Ishikawa (cell line): ENCODE results near the gene SAV1.
A peak's percentile ranks its signal among the peaks of the same experiment; 100 is the strongest.

Experiments used
- CEBPB ChIP-seq: IDR thresholded peaks from 2 replicates; pipeline ENCODE4 v1.6.1; 2012
- CREB1 ChIP-seq: IDR thresholded peaks from 2 replicates; pipeline ENCODE4 v1.6.1; 2012; ENCODE audit warnings: low read depth
- EGR1 ChIP-seq: IDR thresholded peaks from 2 replicates; pipeline ENCODE4 v1.6.1; 2012
- EP300 ChIP-seq: IDR thresholded peaks from 2 replicates; pipeline ENCODE4 v1.6.1; 2012; ENCODE audit warnings: borderline replicate concordance
- FOXM1 ChIP-seq: IDR thresholded peaks from 2 replicates; pipeline ENCODE4 v1.6.1; 2012; ENCODE audit warnings: low read depth, borderline replicate concordance
- NFIC ChIP-seq: IDR thresholded peaks from 2 replicates; pipeline ENCODE4 v1.6.1; 2012
- RAD21 ChIP-seq: IDR thresholded peaks from 2 replicates; pipeline ENCODE4 v1.6.1; 2012; ENCODE audit warnings: low read depth
- TAF1 ChIP-seq: IDR thresholded peaks from 2 replicates; pipeline ENCODE4 v1.6.1; 2012; ENCODE audit warnings: low read depth, mild to moderate bottlenecking
- TCF12 ChIP-seq: IDR thresholded peaks from 2 replicates; pipeline ENCODE4 v1.6.1; 2012; ENCODE audit warnings: low read depth
- TEAD4 ChIP-seq: IDR thresholded peaks from 2 replicates; pipeline ENCODE4 v1.6.1; 2012
- YY1 ChIP-seq: IDR thresholded peaks from 2 replicates; pipeline ENCODE4 v1.6.1; 2012; ENCODE audit warnings: low read depth
- ZBTB7A ChIP-seq: IDR thresholded peaks from 2 replicates; pipeline ENCODE4 v1.6.1; 2012; ENCODE audit warnings: low read depth
- TF ChIP-seq, protein P1 (sequence below): IDR thresholded peaks from 2 replicates; pipeline ENCODE4 v1.6.1; 2012
- TF ChIP-seq, protein P2 (sequence below): IDR thresholded peaks from 2 replicates; pipeline ENCODE4 v1.6.1; 2012
- TF ChIP-seq, protein P3 (sequence below): IDR thresholded peaks from 2 replicates; pipeline ENCODE4 v1.6.1; 2012; ENCODE audit warnings: low read depth, mild to moderate bottlenecking

Gene SAV1

DNA sequence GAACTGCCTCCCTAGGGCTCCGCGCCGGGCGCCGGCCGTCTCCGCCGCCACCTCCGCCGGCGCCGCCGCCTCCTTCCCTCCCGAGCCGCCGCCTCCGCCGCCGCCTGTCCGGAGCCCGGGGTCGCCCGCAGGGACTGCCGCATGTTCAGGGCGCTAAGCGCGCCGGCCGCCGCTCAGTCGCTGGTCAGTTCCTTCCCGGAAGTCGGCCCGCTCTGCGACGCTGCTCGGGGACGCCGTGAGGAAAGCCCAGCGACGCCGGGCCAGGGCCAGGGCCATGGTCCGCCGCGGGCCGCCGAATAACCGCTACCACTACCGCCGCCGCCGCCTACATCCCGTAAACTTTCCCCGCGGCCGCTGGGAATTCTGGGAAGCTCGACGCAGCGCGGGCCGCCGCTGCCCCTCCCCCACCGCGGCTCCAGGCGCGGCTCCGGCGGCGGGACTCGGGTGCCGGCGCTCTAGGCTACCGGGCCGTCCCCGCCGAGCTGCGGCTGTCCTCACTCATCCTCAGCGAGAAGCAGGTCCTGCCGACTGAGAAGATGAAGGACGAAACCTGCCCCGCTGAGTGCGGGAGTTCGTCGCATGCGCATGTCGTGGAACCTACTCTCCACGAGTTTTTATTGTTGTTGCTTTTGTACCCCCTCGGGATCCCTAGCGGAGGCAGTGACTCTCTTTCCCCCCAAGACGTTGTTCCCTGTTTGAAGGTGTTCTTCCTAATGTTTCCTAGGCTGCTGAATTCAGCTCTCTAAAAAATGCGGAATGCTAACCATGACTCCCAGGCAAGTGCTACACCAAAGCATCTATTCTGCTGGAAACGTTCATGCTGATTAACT lies at the start of gene SAV1:
SAV1 (minus strand) TSS at position 311 of the 830 bp plus-strand sequence. CDS start 339 bp downstream, outside the sequence.
- TF ChIP-seq TCF12 (peak; percentile 59), FOXM1 (no peak), RAD21 (no peak), ZBTB7A (peak; percentile 35; the same call in 1 of the 2 replicates), EGR1 (no peak), TAF1 (peak; percentile 71; the same call in 1 of the 2 replicates), EP300 (no peak; the same call in 1 of the 2 replicates), CREB1 (no peak), NFIC (no peak), CEBPB (no peak), TEAD4 (peak; percentile 34; the same call in 1 of the 2 replicates), YY1 (0 out of 2 replicates have a peak, but pooled peaks have one; percentile 27)
- TF ChIP-seq, protein P1, sequence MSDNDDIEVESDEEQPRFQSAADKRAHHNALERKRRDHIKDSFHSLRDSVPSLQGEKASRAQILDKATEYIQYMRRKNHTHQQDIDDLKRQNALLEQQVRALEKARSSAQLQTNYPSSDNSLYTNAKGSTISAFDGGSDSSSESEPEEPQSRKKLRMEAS: peak; percentile 51
- TF ChIP-seq, protein P2, sequence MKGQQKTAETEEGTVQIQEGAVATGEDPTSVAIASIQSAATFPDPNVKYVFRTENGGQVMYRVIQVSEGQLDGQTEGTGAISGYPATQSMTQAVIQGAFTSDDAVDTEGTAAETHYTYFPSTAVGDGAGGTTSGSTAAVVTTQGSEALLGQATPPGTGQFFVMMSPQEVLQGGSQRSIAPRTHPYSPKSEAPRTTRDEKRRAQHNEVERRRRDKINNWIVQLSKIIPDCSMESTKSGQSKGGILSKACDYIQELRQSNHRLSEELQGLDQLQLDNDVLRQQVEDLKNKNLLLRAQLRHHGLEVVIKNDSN: no peak
- TF ChIP-seq, protein P3, sequence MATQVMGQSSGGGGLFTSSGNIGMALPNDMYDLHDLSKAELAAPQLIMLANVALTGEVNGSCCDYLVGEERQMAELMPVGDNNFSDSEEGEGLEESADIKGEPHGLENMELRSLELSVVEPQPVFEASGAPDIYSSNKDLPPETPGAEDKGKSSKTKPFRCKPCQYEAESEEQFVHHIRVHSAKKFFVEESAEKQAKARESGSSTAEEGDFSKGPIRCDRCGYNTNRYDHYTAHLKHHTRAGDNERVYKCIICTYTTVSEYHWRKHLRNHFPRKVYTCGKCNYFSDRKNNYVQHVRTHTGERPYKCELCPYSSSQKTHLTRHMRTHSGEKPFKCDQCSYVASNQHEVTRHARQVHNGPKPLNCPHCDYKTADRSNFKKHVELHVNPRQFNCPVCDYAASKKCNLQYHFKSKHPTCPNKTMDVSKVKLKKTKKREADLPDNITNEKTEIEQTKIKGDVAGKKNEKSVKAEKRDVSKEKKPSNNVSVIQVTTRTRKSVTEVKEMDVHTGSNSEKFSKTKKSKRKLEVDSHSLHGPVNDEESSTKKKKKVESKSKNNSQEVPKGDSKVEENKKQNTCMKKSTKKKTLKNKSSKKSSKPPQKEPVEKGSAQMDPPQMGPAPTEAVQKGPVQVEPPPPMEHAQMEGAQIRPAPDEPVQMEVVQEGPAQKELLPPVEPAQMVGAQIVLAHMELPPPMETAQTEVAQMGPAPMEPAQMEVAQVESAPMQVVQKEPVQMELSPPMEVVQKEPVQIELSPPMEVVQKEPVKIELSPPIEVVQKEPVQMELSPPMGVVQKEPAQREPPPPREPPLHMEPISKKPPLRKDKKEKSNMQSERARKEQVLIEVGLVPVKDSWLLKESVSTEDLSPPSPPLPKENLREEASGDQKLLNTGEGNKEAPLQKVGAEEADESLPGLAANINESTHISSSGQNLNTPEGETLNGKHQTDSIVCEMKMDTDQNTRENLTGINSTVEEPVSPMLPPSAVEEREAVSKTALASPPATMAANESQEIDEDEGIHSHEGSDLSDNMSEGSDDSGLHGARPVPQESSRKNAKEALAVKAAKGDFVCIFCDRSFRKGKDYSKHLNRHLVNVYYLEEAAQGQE: no peak

DNA sequence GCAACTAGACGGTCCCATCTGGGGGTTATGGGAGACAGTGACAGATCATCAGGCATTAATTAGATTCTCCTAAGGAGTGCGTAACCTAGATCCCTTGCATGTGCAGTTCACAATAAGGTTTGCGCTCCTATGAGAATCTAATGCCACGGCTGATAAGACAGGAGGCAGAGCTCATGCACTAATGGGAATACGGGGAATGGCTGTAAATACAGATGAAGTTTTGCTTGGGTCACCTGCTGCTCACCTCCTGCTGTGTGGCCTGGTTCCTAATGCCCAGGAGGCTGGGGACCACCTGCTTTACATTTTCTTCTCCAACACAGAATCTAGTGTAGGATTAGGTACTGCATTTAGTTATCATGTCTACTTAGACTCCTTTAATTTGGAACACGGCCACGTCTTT lies 49.7 kb upstream of the SAV1 start:
- TF ChIP-seq, protein P2: no peak
- no peak for TF ChIP-seq EGR1
- no peak for TF ChIP-seq TCF12
- TF ChIP-seq FOXM1: no peak
- no peak for TF ChIP-seq TEAD4
- TF ChIP-seq TAF1: no peak
- TF ChIP-seq CEBPB: no peak
- no peak for TF ChIP-seq YY1
- TF ChIP-seq, protein P1: no peak
- no peak for TF ChIP-seq RAD21
- TF ChIP-seq, protein P3: no peak
- no peak for TF ChIP-seq ZBTB7A
- no peak for TF ChIP-seq EP300

DNA sequence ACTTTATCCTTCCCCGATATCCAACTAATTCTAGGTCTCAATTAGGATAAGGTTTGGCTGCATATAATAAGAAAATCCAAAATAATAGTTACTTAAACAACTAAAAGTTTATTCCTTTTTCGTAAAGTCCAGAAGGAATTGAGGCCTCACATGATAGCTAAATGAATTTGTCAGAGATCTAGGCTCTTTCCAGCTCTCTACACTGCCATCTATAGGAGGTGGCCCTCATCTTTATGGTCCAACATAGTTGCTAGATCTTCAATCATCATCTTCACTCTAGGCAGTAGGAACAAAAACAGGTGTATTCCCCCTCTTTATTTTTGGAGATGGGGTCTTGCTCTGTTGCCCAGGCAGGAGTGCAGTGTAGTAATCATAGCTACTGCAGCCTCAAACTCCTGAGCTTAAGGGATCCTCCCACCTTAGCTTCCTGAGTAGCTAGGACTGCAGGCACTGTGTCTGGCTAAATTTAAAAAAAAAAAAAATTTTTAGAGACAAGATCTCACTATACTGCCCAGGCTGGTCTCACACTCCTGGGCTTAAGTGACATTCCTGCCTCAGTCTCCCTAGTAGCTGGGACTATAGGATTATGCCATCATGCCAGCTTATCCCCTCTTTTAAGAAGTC lies 46.5 kb upstream of the SAV1 start:
- no peak for TF ChIP-seq NFIC
- no peak for TF ChIP-seq CEBPB
- TF ChIP-seq RAD21: peak; percentile 71

DNA sequence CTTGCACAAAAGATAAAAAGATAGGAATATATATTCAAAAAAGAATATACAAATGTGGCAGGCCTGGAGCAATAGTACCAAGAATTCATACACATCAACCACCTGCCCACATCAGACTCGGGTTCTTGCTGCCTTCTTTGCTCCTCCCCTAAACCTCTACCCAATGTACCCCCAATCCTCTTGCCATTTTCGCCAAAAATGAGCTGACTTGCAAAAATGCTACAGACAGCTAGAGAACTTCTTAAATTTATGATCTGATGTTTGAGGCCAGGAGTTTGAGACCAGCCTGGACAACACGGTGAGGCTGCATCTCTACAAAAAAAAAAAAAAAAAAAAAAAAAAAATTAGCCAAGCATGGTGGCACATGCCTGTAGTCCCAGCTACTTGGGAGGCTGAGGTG lies 42.9 kb upstream of the SAV1 start:
- TF ChIP-seq TAF1: no peak
- TF ChIP-seq CEBPB: no peak
- no peak for TF ChIP-seq EP300
- no peak for TF ChIP-seq TEAD4
- TF ChIP-seq CREB1: no peak
- TF ChIP-seq TCF12: no peak
- no peak for TF ChIP-seq NFIC
- TF ChIP-seq FOXM1: no peak
- TF ChIP-seq, protein P3: no peak
- no peak for TF ChIP-seq EGR1
- TF ChIP-seq, protein P2: no peak
